Prostate gland (tissue), 2 donors: Measurements from ENCODE around the gene ADCY4.

ENCODE experiments used
- POLR2A ChIP-seq: fragments of 450-650 bp; IDR thresholded peaks from one replicate; pipeline ENCODE4 v1.6.1; 2016; ENCODE audit warnings: antibody characterized with exemption, mild to moderate bottlenecking
- POLR2AphosphoS5 ChIP-seq: sonication (generic); formaldehyde crosslinking; IDR thresholded peaks from one replicate; pipeline ENCODE4 v1.6.1; 2017; ENCODE audit warnings: antibody characterized with exemption
- TF ChIP-seq, protein P1 (sequence below), 4 experiments: fragments of 200-600 bp in 2 of 4; fragments of 450-650 bp in 2 of 4; sonication (generic) in 2 of 4; IDR thresholded peaks; 1 replicate in 3 of 4; 2 replicates in 1 of 4; pipeline ENCODE4 v1.5.1; 2016 to 2019; ENCODE audit warnings: antibody characterized with exemption in 4 of 4, mild to moderate bottlenecking in 2 of 4, moderate library complexity in 2 of 4

GRCh38 chr14:24331731-24332267 lies 3.1 kb downstream of the ADCY4 start:
- TF ChIP-seq POLR2A: no peak
- TF ChIP-seq, protein P1, sequence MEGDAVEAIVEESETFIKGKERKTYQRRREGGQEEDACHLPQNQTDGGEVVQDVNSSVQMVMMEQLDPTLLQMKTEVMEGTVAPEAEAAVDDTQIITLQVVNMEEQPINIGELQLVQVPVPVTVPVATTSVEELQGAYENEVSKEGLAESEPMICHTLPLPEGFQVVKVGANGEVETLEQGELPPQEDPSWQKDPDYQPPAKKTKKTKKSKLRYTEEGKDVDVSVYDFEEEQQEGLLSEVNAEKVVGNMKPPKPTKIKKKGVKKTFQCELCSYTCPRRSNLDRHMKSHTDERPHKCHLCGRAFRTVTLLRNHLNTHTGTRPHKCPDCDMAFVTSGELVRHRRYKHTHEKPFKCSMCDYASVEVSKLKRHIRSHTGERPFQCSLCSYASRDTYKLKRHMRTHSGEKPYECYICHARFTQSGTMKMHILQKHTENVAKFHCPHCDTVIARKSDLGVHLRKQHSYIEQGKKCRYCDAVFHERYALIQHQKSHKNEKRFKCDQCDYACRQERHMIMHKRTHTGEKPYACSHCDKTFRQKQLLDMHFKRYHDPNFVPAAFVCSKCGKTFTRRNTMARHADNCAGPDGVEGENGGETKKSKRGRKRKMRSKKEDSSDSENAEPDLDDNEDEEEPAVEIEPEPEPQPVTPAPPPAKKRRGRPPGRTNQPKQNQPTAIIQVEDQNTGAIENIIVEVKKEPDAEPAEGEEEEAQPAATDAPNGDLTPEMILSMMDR (IDR thresholded peaks at IDR 0.05): no peak
- no peak for TF ChIP-seq POLR2AphosphoS5
